NCI-H1105 treated with DMSO at 0.1 percent for 48 hours (cell line): Measurements from ENCODE around the gene AGBL4.
"Not testable (repeated sequence)": the region's sequence is repeated elsewhere in the genome, so short reads cannot be mapped to it uniquely, and the experiment has no call there.

Experiments
- DNase-seq: peaks from one replicate; lab custom pipeline; 2025; lab: John Stamatoyannopoulos, UW

Gene AGBL4

GRCh38 chr1:48540587-48540986, 1483.2 kb downstream of the AGBL4 start:
- DNase-seq, result no peak

GRCh38 chr1:48536477-48536876, 1487.3 kb downstream of the AGBL4 start:
- no peak for DNase-seq

GRCh38 chr1:48532976-48533375, 1490.8 kb downstream of the AGBL4 start:
- no peak for DNase-seq

- peak; percentile 51 for DNase-seq
Measured at GRCh38 chr1:48530727-48531351, 1492.9 kb downstream of the AGBL4 start.

- DNase-seq, result no peak
Measured at GRCh38 chr1:48527051-48527450, 1496.7 kb downstream of the AGBL4 start.

- DNase-seq, result peak; percentile 96
Measured at GRCh38 chr1:48526008-48526710, 1497.6 kb downstream of the AGBL4 start.

- DNase-seq, result no peak
Measured at GRCh38 chr1:48524892-48525467, 1498.8 kb downstream of the AGBL4 start.

- DNase-seq, result no peak
Measured at GRCh38 chr1:48523558-48523957, 1500.2 kb downstream of the AGBL4 start.

- DNase-seq, result not testable (repeated sequence)
Measured at GRCh38 chr1:48519896-48520295, 1503.9 kb downstream of the AGBL4 start.

- DNase-seq, result no peak
Measured at GRCh38 chr1:48506870-48507269, 1516.9 kb downstream of the AGBL4 start.

- no peak for DNase-seq
Measured at GRCh38 chr1:48500541-48501450, 1523.0 kb downstream of the AGBL4 start.

- DNase-seq, result peak; percentile 11
Measured at GRCh38 chr1:48499211-48499735, 1524.5 kb downstream of the AGBL4 start.

GRCh38 chr1:48498096-48498791, 1525.5 kb downstream of the AGBL4 start:
- DNase-seq, result peak; percentile 59

- no peak for DNase-seq
Measured at GRCh38 chr1:48495911-48496310, 1527.8 kb downstream of the AGBL4 start.

GRCh38 chr1:48495166-48495565, 1528.6 kb downstream of the AGBL4 start:
- DNase-seq, result no peak

- DNase-seq, result peak; percentile 34
Measured at GRCh38 chr1:48493970-48494769, 1529.6 kb downstream of the AGBL4 start.

- no peak for DNase-seq
Measured at GRCh38 chr1:48493041-48493440, 1530.7 kb downstream of the AGBL4 start.

- DNase-seq, result peak; percentile 80
Measured at GRCh38 chr1:48492392-48492791, 1531.4 kb downstream of the AGBL4 start.

- no peak for DNase-seq
Measured at GRCh38 chr1:48488721-48489120, 1535.0 kb downstream of the AGBL4 start.
